Esophagus squamous epithelium (tissue), 5 donors: ENCODE data around the gene TEP1. TPM values are rescaled to one million over a fixed set of nuclear protein-coding genes. Genes with fewer than 3 reads are reported as not detected.

Source experiments
- DNase-seq: peaks from one replicate; lab custom pipeline; 2025; lab: John Stamatoyannopoulos, UW
- H3K27ac ChIP-seq, 4 donors: fragments of 200-600 bp; sonication (generic); one replicate each; pipeline ENCODE4 v1.5.1; 2016 to 2019; ENCODE audit warnings: mild to moderate bottlenecking in 1 of 4
- H3K27me3 ChIP-seq, 4 donors: fragments of 200-600 bp; sonication (generic); 1 replicate in 3 of 4; 2 replicates in 1 of 4; pipeline versions ENCODE4 v1.5.1 to v1.6.0; 2017 to 2021; ENCODE audit warnings: antibody characterized with exemption in 1 of 4
- H3K36me3 ChIP-seq, 3 donors: fragments of 200-600 bp; sonication (generic); one replicate each; pipeline ENCODE4 v1.5.1; 2016 to 2019
- H3K4me1 ChIP-seq, 3 donors: fragments of 200-600 bp; sonication (generic); one replicate each; pipeline ENCODE4 v1.5.1; 2017 to 2019
- H3K4me3 ChIP-seq, 4 donors: fragments of 200-600 bp; sonication (generic); 1 replicate in 3 of 4; 2 replicates in 1 of 4; pipeline ENCODE4 v1.5.1; 2016 to 2019; ENCODE audit warnings: mild to moderate bottlenecking in 2 of 4, moderate library complexity in 1 of 4
- H3K9me3 ChIP-seq, 3 donors: fragments of 200-600 bp; sonication (generic); one replicate each; pipeline ENCODE4 v1.5.1; 2016 to 2019
- CTCF ChIP-seq, 6 experiments: fragments of 450-650 bp in 4 of 6; fragments of 200-600 bp in 2 of 6; sonication (generic) in 2 of 6; IDR thresholded peaks; one replicate each; pipeline ENCODE4 v1.5.1; 2016 to 2019; ENCODE audit warnings: antibody characterized with exemption in 6 of 6, mild to moderate bottlenecking in 4 of 6, moderate library complexity in 4 of 6
- POLR2A ChIP-seq, 4 donors: fragments of 450-650 bp; IDR thresholded peaks; one replicate each; pipeline ENCODE4 v1.6.1; 2017; ENCODE audit warnings: antibody characterized with exemption in 4 of 4, mild to moderate bottlenecking in 4 of 4, moderate library complexity in 3 of 4
- WGBS, 2 donors: methylation state at CpG; one replicate each; pipeline ENCODE4 v1.1.5; 2018; 5-methylcytosine and 5-hydroxymethylcytosine counted together
- intact Hi-C: fragments of 100-400 bp; cut with DNase I; formaldehyde crosslinking; loops from one replicate; pipeline ENCODE4 v1.15.0; 2022
- total RNA-seq, 4 donors: library from RNA; depleted of rRNA; stranded (reverse); fragments of >200 nt; gene quantifications; one replicate each; pipeline ENCODE4 v1.1.0, GENCODE V29; 2016
- donor health status: DM: yes; HTN: yes; CAD: no.

Gene TEP1
- total RNA-seq, 4 donors from 2014 or later, result 13.4 to 16.6 (median 14.7) TPM

- H3K4me1 ChIP-seq, result no peaks in the 10 kb centered on the region
- H3K9me3 ChIP-seq, result no peaks in the 10 kb centered on the region
- no peak overlapping the region for H3K27ac ChIP-seq
- DNase-seq, result no peak
- peaks cover 0 to 7% (median 0%) of the 10 kb centered on the region in 4 donors for H3K27me3 ChIP-seq
- peaks cover 0 to 19% (median 6%) of the 10 kb centered on the region in 3 donors for H3K36me3 ChIP-seq
- no peak overlapping the region for H3K4me3 ChIP-seq
- 76 to 84% methylated on average over 2 of the region's 2 CpGs for WGBS, 2 donors
- TF ChIP-seq CTCF (IDR thresholded peaks at IDR 0.05) (no peak), POLR2A (IDR thresholded peaks at IDR 0.05) (no peak)
- intact Hi-C loops, result no loop called here
These were observed 28.2 kb upstream of the TEP1 start for GRCh38 chr14:20441461-20441860.

GRCh38 chr14:20440882-20441281, 27.6 kb upstream of the TEP1 start:
- no peak overlapping the region for H3K4me3 ChIP-seq
- H3K4me1 ChIP-seq, result peaks cover 0 to 2% (median 0%) of the 10 kb centered on the region in 3 donors
- intact Hi-C loops, result no loop called here
- 53 to 92% methylated on average over 3 of the region's 5 CpGs for WGBS, 2 donors
- TF ChIP-seq CTCF (IDR thresholded peaks at IDR 0.05), result no peak
- TF ChIP-seq POLR2A (IDR thresholded peaks at IDR 0.05), result no peak
- no peaks in the 10 kb centered on the region for H3K9me3 ChIP-seq
- no peak for DNase-seq
- H3K36me3 ChIP-seq, result peaks cover 0 to 13% (median under 1%) of the 10 kb centered on the region in 3 donors
- peaks cover 0 to 12% (median 0%) of the 10 kb centered on the region in 4 donors for H3K27me3 ChIP-seq
- H3K27ac ChIP-seq, result no peak overlapping the region

GRCh38 chr14:20440465-20440864, 27.2 kb upstream of the TEP1 start:
- TF ChIP-seq POLR2A (IDR thresholded peaks at IDR 0.05), result no peak
- TF ChIP-seq CTCF (IDR thresholded peaks at IDR 0.05), result no peak
- WGBS, 2 donors, result 82 to 84% methylated on average over 5 of the region's 5 CpGs
- no peak overlapping the region for H3K27ac ChIP-seq
- peaks cover 0 to 6% (median 0%) of the 10 kb centered on the region in 3 donors for H3K4me1 ChIP-seq
- DNase-seq, result no peak
- H3K27me3 ChIP-seq, result peaks cover 0 to 16% (median 0%) of the 10 kb centered on the region in 4 donors
- no peaks in the 10 kb centered on the region for H3K9me3 ChIP-seq
- peaks cover 0 to 9% (median 0%) of the 10 kb centered on the region in 3 donors for H3K36me3 ChIP-seq
- intact Hi-C loops, result no loop called here
- H3K4me3 ChIP-seq, result no peak overlapping the region

GRCh38 chr14:20438664-20439063, 25.4 kb upstream of the TEP1 start:
- Histone ChIP-seq H3K4me1 (peaks cover 0 to 21% (median 0%) of the 10 kb centered on the region in 3 donors), H3K27ac (no peak overlapping the region), H3K36me3 (no peaks in the 10 kb centered on the region), H3K9me3 (no peaks in the 10 kb centered on the region), H3K27me3 (peaks cover 0 to 27% (median 0%) of the 10 kb centered on the region in 4 donors), H3K4me3 (no peak overlapping the region)
- WGBS, 2 donors, result 80 to 85% methylated on average over 6 to 7 of the region's 7 CpGs
- TF ChIP-seq POLR2A (IDR thresholded peaks at IDR 0.05), result no peak
- TF ChIP-seq CTCF (IDR thresholded peaks at IDR 0.05), result no peak
- intact Hi-C loops, result no loop called here
- no peak for DNase-seq

- Histone ChIP-seq H3K36me3 (no peaks in the 10 kb centered on the region), H3K4me3 (no peak overlapping the region), H3K27ac (no peak overlapping the region), H3K27me3 (peaks cover 0 to 27% (median 0%) of the 10 kb centered on the region in 4 donors), H3K9me3 (no peaks in the 10 kb centered on the region), H3K4me1 (peaks cover 0 to 21% (median 0%) of the 10 kb centered on the region in 3 donors)
- DNase-seq, result no peak
- WGBS, 2 donors, result 83 to 100% methylated on average over 1 to 4 of the region's 4 CpGs
- intact Hi-C loops, result no loop called here
- TF ChIP-seq CTCF (IDR thresholded peaks at IDR 0.05), result no peak
- TF ChIP-seq POLR2A (IDR thresholded peaks at IDR 0.05), result no peak
These were observed 23.1 kb upstream of the TEP1 start for GRCh38 chr14:20436363-20436755.
